Right lobe of liver (tissue), 6 donors: ENCODE data around the gene PRDM1. TPM values are rescaled to one million over a fixed set of nuclear protein-coding genes. Genes with fewer than 3 reads are reported as not detected.

Source experiments
- ATAC-seq, 4 donors: fragments of 200-7000 bp; cut with Tn5 transposase; one replicate each; pipeline ENCODE4 v1.9.1; 2020; ENCODE audit warnings: mild to moderate bottlenecking in 4 of 4, moderate library complexity in 4 of 4
- DNase-seq, 3 donors: peaks; one replicate each; pipeline ENCODE4 v3.0.0-alpha.2; 2020
- H3K27ac ChIP-seq, 3 donors: fragments of 200-600 bp; one replicate each; pipeline ENCODE4 v1.8.0; 2022
- H3K27me3 ChIP-seq, 2 donors: fragments of 200-600 bp; one replicate each; pipeline ENCODE4 v1.8.0; 2022
- H3K36me3 ChIP-seq, 4 donors: fragments of 200-600 bp; sonication (generic) in 1 of 4; one replicate each; pipeline versions ENCODE4 v1.5.1 to v1.8.0; 2017 to 2022; ENCODE audit warnings: control low read depth in 1 of 4
- H3K4me1 ChIP-seq, 4 donors: fragments of 200-600 bp; sonication (generic) in 1 of 4; one replicate each; pipeline versions ENCODE4 v1.5.1 to v1.8.0; 2017 to 2022; ENCODE audit warnings: control low read depth in 1 of 4
- H3K4me3 ChIP-seq, 3 donors: fragments of 200-600 bp; one replicate each; pipeline ENCODE4 v1.8.0; 2022
- H3K9me3 ChIP-seq, 4 donors: fragments of 200-600 bp; sonication (generic) in 1 of 4; one replicate each; pipeline versions ENCODE4 v1.5.1 to v1.8.0; 2017 to 2022; ENCODE audit warnings: control low read depth in 1 of 4
- POLR2A ChIP-seq: fragments of 450-650 bp; IDR thresholded peaks from one replicate; pipeline ENCODE4 v1.6.1; 2017; ENCODE audit warnings: antibody characterized with exemption, mild to moderate bottlenecking
- whole genome bisulfite sequencing: methylation state at CpG from one replicate; pipeline ENCODE4 v1.1.6; 2018; ENCODE audit warnings: low coverage, low lambda C conversion rate; ENCODE audit not compliant: insufficient coverage; ENCODE audit errors: missing lambda C conversion rate; 5-methylcytosine and 5-hydroxymethylcytosine counted together
- intact Hi-C, 2 donors: fragments of 100-400 bp; cut with DNase I; formaldehyde crosslinking; loops; one replicate each; pipeline versions ENCODE4 v1.11.2 to v1.14.1; 2022
- total RNA-seq, 6 experiments: library from RNA; depleted of rRNA in 2 of 6; stranded (reverse); fragments of >200 nt in 2 of 6; fragmentation: NEBNext Ultra II Directional in 3 of 6; extraction: Animal tissue kit (Norgen Biotek cat#: 25700) in 3 of 6; gene quantifications; one replicate each; pipeline versions ENCODE4 v1.1.0 to v1.2.4, GENCODE V29; 2016 to 2023
- TF ChIP-seq, protein P1 (sequence below), 4 donors: fragments of 200-600 bp in 3 of 4; fragments of 450-650 bp in 1 of 4; IDR thresholded peaks; one replicate each; pipeline versions ENCODE4 v1.5.1 to v1.8.0; 2016 to 2022; ENCODE audit warnings: antibody characterized with exemption in 4 of 4, mild to moderate bottlenecking in 2 of 4
- donor health status: DM: no; HTN: yes; CAD: no.
- donor health status: DM: no; HTN: no; CAD: no.
- donor health status: DM: no; HTN: no; CAD: no.
- donor health status: DM: no; HTN: yes; CAD: no.
- donor health status: DM: no; HTN: yes; CAD: no.

Gene PRDM1
- total RNA-seq, 6 experiments from 2014 or later: 0.86 to 2.8 (median 1.3) TPM

DNA sequence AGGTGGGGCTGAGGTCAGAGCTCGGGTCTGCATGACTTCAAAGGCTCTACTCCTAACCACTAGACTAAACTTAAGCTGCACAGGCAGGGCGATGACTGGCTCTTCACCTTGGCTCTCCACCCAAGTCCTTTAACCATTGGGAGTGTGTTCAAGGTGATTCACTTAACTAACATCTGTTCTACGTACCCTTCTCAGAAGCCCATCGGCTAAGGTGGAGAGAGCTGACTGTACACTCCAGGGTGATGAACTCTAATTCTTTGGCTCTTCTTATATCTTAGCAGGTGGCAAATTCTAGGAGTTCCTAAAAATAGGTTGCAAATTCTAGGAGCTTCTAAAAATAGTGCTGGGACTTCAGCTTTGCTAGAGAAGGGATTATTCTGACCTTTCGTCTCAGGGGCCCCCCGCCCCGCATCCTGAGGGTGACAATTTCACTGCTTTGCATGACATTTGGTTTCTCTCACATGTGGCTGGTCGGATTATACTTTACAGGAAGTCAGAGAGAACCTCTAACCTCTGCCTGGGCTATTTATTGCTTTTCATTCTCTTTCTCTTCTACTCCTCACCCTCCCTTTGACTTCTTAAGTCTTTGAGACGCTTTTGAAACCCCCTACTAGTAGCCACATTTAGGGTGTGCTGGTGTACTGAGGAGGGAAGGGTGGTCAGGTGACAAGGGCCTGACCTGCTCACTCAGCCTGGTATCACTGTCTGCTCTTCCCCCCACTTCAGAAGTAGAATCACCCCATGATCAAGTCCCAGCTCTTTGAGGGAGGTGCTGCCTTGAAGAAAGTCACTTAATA is 55.5 kb downstream of the PRDM1 start:
- H3K9me3 ChIP-seq: no peaks in the 10 kb centered on the region
- DNase-seq (no peak), ATAC-seq (peak in 3 of 4 donors; percentile 28 to 48 (median 33))
- WGBS: 62% methylated on average over 9 of the region's 9 CpGs
- TF ChIP-seq, protein P1, sequence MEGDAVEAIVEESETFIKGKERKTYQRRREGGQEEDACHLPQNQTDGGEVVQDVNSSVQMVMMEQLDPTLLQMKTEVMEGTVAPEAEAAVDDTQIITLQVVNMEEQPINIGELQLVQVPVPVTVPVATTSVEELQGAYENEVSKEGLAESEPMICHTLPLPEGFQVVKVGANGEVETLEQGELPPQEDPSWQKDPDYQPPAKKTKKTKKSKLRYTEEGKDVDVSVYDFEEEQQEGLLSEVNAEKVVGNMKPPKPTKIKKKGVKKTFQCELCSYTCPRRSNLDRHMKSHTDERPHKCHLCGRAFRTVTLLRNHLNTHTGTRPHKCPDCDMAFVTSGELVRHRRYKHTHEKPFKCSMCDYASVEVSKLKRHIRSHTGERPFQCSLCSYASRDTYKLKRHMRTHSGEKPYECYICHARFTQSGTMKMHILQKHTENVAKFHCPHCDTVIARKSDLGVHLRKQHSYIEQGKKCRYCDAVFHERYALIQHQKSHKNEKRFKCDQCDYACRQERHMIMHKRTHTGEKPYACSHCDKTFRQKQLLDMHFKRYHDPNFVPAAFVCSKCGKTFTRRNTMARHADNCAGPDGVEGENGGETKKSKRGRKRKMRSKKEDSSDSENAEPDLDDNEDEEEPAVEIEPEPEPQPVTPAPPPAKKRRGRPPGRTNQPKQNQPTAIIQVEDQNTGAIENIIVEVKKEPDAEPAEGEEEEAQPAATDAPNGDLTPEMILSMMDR (IDR thresholded peaks at IDR 0.05): no peak
- TF ChIP-seq POLR2A: no peak
- H3K27ac ChIP-seq: no peak overlapping the region
- no peak overlapping the region for H3K4me3 ChIP-seq
- no peaks in the 10 kb centered on the region for H3K4me1 ChIP-seq
- no peaks in the 10 kb centered on the region for H3K36me3 ChIP-seq
- intact Hi-C loops: no loop called here
- H3K27me3 ChIP-seq: no peaks in the 10 kb centered on the region

DNA sequence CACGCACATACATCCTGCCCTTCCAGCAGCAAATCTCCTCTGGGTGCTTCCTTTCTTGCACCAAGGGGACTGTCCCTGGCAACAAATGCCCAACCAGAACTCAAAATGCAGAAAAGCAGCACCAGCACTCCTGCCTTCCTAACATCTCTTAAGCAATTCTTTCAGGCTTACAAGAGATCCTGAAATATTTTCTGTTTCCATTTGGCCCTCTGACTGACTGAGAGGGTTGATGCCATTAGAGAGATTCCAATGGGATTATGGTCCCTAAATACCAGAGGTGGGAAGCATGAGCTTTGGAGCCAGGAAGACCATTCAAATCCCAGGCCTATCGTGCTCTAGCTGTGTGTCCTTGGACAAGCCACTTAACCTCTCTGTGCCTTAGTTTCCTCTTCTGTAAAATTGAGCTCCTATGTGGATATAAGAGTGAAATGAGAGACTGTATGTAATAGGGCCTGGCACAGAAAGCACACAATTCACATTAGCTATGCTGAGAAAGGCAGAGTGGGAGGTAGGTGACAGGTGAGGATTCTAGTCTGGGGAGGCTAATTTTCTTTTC is 56.8 kb downstream of the PRDM1 start:
- no peak for TF ChIP-seq POLR2A
- TF ChIP-seq, protein P1 (IDR thresholded peaks at IDR 0.05): no peak
- intact Hi-C loops: no loop called here

DNA sequence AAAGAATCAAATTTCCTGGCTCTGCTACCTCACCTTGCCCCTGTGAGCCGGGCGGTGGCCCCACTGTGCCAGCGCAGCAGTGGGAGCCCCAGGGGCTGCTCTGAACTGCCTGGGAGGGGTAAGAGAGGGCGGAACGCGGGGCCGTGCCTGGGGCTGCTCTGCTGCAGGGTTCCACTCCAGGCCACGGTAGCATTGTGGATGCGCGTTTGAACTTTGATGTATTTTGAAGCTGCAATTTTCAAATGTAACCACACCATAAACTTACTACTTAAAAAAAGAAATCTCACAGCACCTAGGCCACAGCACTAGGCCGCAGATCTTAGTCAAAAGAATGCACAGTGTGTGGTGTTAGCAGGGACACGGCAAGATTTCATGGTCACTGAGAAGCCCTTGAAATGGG is 57.5 kb downstream of the PRDM1 start:
- no peak overlapping the region for H3K4me3 ChIP-seq
- H3K27ac ChIP-seq: no peak overlapping the region
- ATAC-seq: peak in 1 of 4 donors; percentile 29
- TF ChIP-seq POLR2A: no peak
- TF ChIP-seq, protein P1 (IDR thresholded peaks at IDR 0.05): no peak
- intact Hi-C loops: no loop called here
- no peaks in the 10 kb centered on the region for H3K36me3 ChIP-seq
- DNase-seq: no peak
- no peaks in the 10 kb centered on the region for H3K9me3 ChIP-seq
- H3K27me3 ChIP-seq: no peaks in the 10 kb centered on the region
- WGBS: 85% methylated on average over 6 of the region's 12 CpGs
- no peaks in the 10 kb centered on the region for H3K4me1 ChIP-seq

More for the DNA sequence above, 56.8 kb downstream of the PRDM1 start:
- H3K27ac ChIP-seq: no peak overlapping the region
- H3K4me3 ChIP-seq: no peak overlapping the region
- H3K4me1 ChIP-seq: no peaks in the 10 kb centered on the region
- ATAC-seq (no peak), DNase-seq (no peak)
- no peaks in the 10 kb centered on the region for H3K36me3 ChIP-seq
- H3K27me3 ChIP-seq: no peaks in the 10 kb centered on the region
- H3K9me3 ChIP-seq: no peaks in the 10 kb centered on the region
- 75% methylated on average over 1 of the region's 2 CpGs for WGBS

DNA sequence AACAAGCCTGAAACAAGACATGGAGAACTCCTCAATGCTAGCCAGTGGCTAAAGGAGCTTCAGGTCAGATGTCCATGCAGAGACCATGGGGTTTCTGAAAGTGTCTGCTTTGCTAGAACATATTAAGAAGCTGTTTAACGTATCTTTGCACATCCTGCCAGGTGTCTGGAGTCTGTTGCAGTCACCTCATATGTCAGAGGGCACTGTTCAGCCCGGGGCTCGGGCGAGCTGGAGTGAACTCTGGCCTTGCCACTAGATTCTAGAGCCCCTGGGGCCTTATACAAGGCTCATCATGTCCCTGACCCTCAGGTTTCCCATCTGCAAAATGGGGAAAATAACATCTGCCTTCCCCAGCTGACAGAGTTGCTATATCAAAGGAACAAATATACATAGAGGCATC is 59.0 kb downstream of the PRDM1 start:
- TF ChIP-seq, protein P1 (IDR thresholded peaks at IDR 0.05): no peak
- TF ChIP-seq POLR2A: no peak
- no peak for ATAC-seq
- no peaks in the 10 kb centered on the region for H3K9me3 ChIP-seq
- 20% methylated on average over 1 of the region's 4 CpGs for WGBS
- no peak overlapping the region for H3K27ac ChIP-seq
- no peaks in the 10 kb centered on the region for H3K27me3 ChIP-seq
- intact Hi-C loops: no loop called here
- H3K4me3 ChIP-seq: no peak overlapping the region
- no peaks in the 10 kb centered on the region for H3K36me3 ChIP-seq
- DNase-seq: no peak
- no peaks in the 10 kb centered on the region for H3K4me1 ChIP-seq
